ENCODE results near the gene CPSF4L.
A peak's percentile ranks its signal among the peaks of the same experiment; 100 is the strongest.

Gene CPSF4L

GRCh38 chr17:73224663-73225305 lies 36.9 kb downstream of the CPSF4L start:
- Mint-ChIP-seq H3K27ac (no peak overlapping the region), H3K9me3 (no peaks in the 10 kb centered on the region), H3K27me3 (ENCODE audit: low read depth, poor library complexity) (no peaks in the 10 kb centered on the region), H3K36me3 (ENCODE audit: low read depth) (peaks cover 21% of the 10 kb centered on the region), H3K4me1 (peaks cover 17% of the 10 kb centered on the region), H3K4me3 (no peak overlapping the region)
- no peak for DNase-seq
- TF ChIP-seq CTCF (IDR thresholded peaks at IDR 0.05): no peak

GRCh38 chr17:73224237-73224636 lies 37.4 kb downstream of the CPSF4L start:
- no peak for DNase-seq
- TF ChIP-seq CTCF (IDR thresholded peaks at IDR 0.05): no peak
- Mint-ChIP-seq H3K4me1 (peaks cover 15% of the 10 kb centered on the region), H3K36me3 (ENCODE audit: low read depth) (peaks cover 23% of the 10 kb centered on the region), H3K27me3 (ENCODE audit: low read depth, poor library complexity) (no peaks in the 10 kb centered on the region), H3K4me3 (no peak overlapping the region), H3K27ac (no peak overlapping the region), H3K9me3 (no peaks in the 10 kb centered on the region)

GRCh38 chr17:73223626-73224230 lies 38.0 kb downstream of the CPSF4L start:
- peak overlapping the region; percentile 29 for H3K27ac Mint-ChIP-seq
- no peak for DNase-seq
- H3K27me3 Mint-ChIP-seq (ENCODE audit: low read depth, poor library complexity): no peaks in the 10 kb centered on the region
- H3K4me3 Mint-ChIP-seq: no peak overlapping the region
- no peaks in the 10 kb centered on the region for H3K9me3 Mint-ChIP-seq
- H3K4me1 Mint-ChIP-seq: peaks cover 10% of the 10 kb centered on the region
- no peak for TF ChIP-seq CTCF (IDR thresholded peaks at IDR 0.05)
- H3K36me3 Mint-ChIP-seq (ENCODE audit: low read depth): peaks cover 27% of the 10 kb centered on the region

- H3K36me3 Mint-ChIP-seq (ENCODE audit: low read depth): peaks cover 38% of the 10 kb centered on the region
- H3K4me3 Mint-ChIP-seq: no peak overlapping the region
- no peaks in the 10 kb centered on the region for H3K4me1 Mint-ChIP-seq
- peak overlapping the region; percentile 92 for H3K27ac Mint-ChIP-seq
- TF ChIP-seq CTCF (IDR thresholded peaks at IDR 0.05): no peak
- no peaks in the 10 kb centered on the region for H3K9me3 Mint-ChIP-seq
- H3K27me3 Mint-ChIP-seq (ENCODE audit: low read depth, poor library complexity): no peaks in the 10 kb centered on the region
- no peak for DNase-seq
Observed at GRCh38 chr17:73215447-73215846, 46.2 kb downstream of the CPSF4L start.

- H3K27ac Mint-ChIP-seq: no peak overlapping the region
- H3K27me3 Mint-ChIP-seq (ENCODE audit: low read depth, poor library complexity): no peaks in the 10 kb centered on the region
- no peak for TF ChIP-seq CTCF (IDR thresholded peaks at IDR 0.05)
- H3K36me3 Mint-ChIP-seq (ENCODE audit: low read depth): peaks cover 38% of the 10 kb centered on the region
- DNase-seq: no peak
- no peak overlapping the region for H3K4me3 Mint-ChIP-seq
- H3K9me3 Mint-ChIP-seq: no peaks in the 10 kb centered on the region
- H3K4me1 Mint-ChIP-seq: no peaks in the 10 kb centered on the region
Observed at GRCh38 chr17:73214851-73215250, 46.8 kb downstream of the CPSF4L start.

- no peak overlapping the region for H3K4me3 Mint-ChIP-seq
- no peak overlapping the region for H3K27ac Mint-ChIP-seq
- H3K27me3 Mint-ChIP-seq (ENCODE audit: low read depth, poor library complexity): no peaks in the 10 kb centered on the region
- no peaks in the 10 kb centered on the region for H3K9me3 Mint-ChIP-seq
- H3K4me1 Mint-ChIP-seq: no peaks in the 10 kb centered on the region
- no peak for DNase-seq
- no peak for TF ChIP-seq CTCF (IDR thresholded peaks at IDR 0.05)
- peaks cover 36% of the 10 kb centered on the region for H3K36me3 Mint-ChIP-seq (ENCODE audit: low read depth)
Observed at GRCh38 chr17:73214008-73214407, 47.7 kb downstream of the CPSF4L start.
